Fibroblast of skin of left quadriceps (primary cell): ENCODE results near the gene ARL15.
"Not testable (repeated sequence)": the region's sequence is repeated elsewhere in the genome, so short reads cannot be mapped to it uniquely, and the experiment has no call there.

Experiments used
- DNase-seq, 2 experiments: peaks; one replicate each; pipeline ENCODE4 v3.0.0-alpha.2; 2013; ENCODE audit warnings: low read depth in 2 of 2

The ARL15 gene

GRCh38 chr5:53985796-53986195 lies 324.6 kb downstream of the ARL15 start:
- no peak for DNase-seq

GRCh38 chr5:53984971-53985370 lies 325.4 kb downstream of the ARL15 start:
- no peak for DNase-seq

- DNase-seq = peak in 1 of 2 experiments; percentile 36
Measured at GRCh38 chr5:53983568-53984460, 326.6 kb downstream of the ARL15 start.

GRCh38 chr5:53982319-53982718 lies 328.1 kb downstream of the ARL15 start:
- not testable (repeated sequence) for DNase-seq

GRCh38 chr5:53980061-53980460 lies 330.3 kb downstream of the ARL15 start:
- no peak for DNase-seq

- no peak for DNase-seq
Measured at GRCh38 chr5:53974021-53974420, 336.4 kb downstream of the ARL15 start.

- DNase-seq = no peak
Measured at GRCh38 chr5:53972314-53972713, 338.1 kb downstream of the ARL15 start.

GRCh38 chr5:53971551-53971950 lies 338.8 kb downstream of the ARL15 start:
- no peak for DNase-seq

- no peak for DNase-seq
Measured at GRCh38 chr5:53971131-53971530, 339.2 kb downstream of the ARL15 start.

- DNase-seq = no peak
Measured at GRCh38 chr5:53970475-53970874, 339.9 kb downstream of the ARL15 start.

- DNase-seq = no peak
Measured at GRCh38 chr5:53969176-53969730, 341.1 kb downstream of the ARL15 start.

- peak in 1 of 2 experiments; percentile 20 for DNase-seq
Measured at GRCh38 chr5:53965459-53965858, 344.9 kb downstream of the ARL15 start.

- DNase-seq = no peak
Measured at GRCh38 chr5:53963958-53964357, 346.4 kb downstream of the ARL15 start.

GRCh38 chr5:53962306-53962705 lies 348.1 kb downstream of the ARL15 start:
- DNase-seq = no peak

GRCh38 chr5:53956632-53957031 lies 353.7 kb downstream of the ARL15 start:
- no peak for DNase-seq

GRCh38 chr5:53956196-53956595 lies 354.2 kb downstream of the ARL15 start:
- DNase-seq = no peak

GRCh38 chr5:53950621-53951020 lies 359.8 kb downstream of the ARL15 start:
- no peak for DNase-seq

GRCh38 chr5:53948598-53948997 lies 361.8 kb downstream of the ARL15 start:
- DNase-seq = no peak

- DNase-seq = no peak
Measured at GRCh38 chr5:53946405-53947100, 363.8 kb downstream of the ARL15 start.

- DNase-seq = no peak
Measured at GRCh38 chr5:53944981-53945380, 365.4 kb downstream of the ARL15 start.

GRCh38 chr5:53943938-53944337 lies 366.4 kb downstream of the ARL15 start:
- no peak for DNase-seq

- DNase-seq = no peak
Measured at GRCh38 chr5:53942724-53943123, 367.6 kb downstream of the ARL15 start.

GRCh38 chr5:53940921-53941320 lies 369.5 kb downstream of the ARL15 start:
- no peak for DNase-seq
